Body of pancreas (tissue), 4 donors: ENCODE data around the gene AFDN.

Experiments used
- CTCF ChIP-seq, 7 experiments: fragments of 450-650 bp in 4 of 7; fragments of 200-600 bp in 3 of 7; sonication (generic) in 3 of 7; IDR thresholded peaks; one replicate each; pipeline ENCODE4 v1.5.1; 2016 to 2019; ENCODE audit warnings: antibody characterized with exemption in 7 of 7
- POLR2A ChIP-seq, 3 donors: fragments of 450-650 bp; IDR thresholded peaks; one replicate each; pipeline ENCODE4 v1.6.1; 2016; ENCODE audit warnings: antibody characterized with exemption in 3 of 3, mild to moderate bottlenecking in 2 of 3

- no peak for TF ChIP-seq CTCF (IDR thresholded peaks at IDR 0.05)
- TF ChIP-seq POLR2A (IDR thresholded peaks at IDR 0.05) = no peak
Observed at GRCh38 chr6:167798453-167798852, 28.3 kb upstream of the AFDN start.
